K562 (cell line): ENCODE results near the gene GPATCH4. TPM values are rescaled to one million over a fixed set of nuclear protein-coding genes. Genes with fewer than 3 reads are reported as not detected.

Experiments
- ATAC-seq: fragments of 200-7000 bp; cut with Tn5 transposase; 3 replicates; pipeline ENCODE4 v1.9.1; 2020; ENCODE audit warnings: moderate library complexity
- BruUV-seq: library from RNA; stranded (reverse); fragments of 400-500 nt; replicated peaks from 2 replicates; lab custom pipeline; 2021; lab: Mats Ljungman, UMichigan
- CTCF ChIA-PET: fragments of 300-600 bp; formaldehyde crosslinking; extraction: SDS; loops from one replicate; lab custom pipeline; 2021; ENCODE audit warnings: low intra/inter-chr PET ratio; lab: Yijun Ruan, JAX
- POLR2A ChIA-PET: fragments of 300-600, 350-650 bp; sonication (Branson Sonifier 250); formaldehyde crosslinking; extraction: SDS; loops from one replicate; lab custom pipeline; 2021; ENCODE audit warnings: antibody characterized with exemption, inconsistent platforms; lab: Yijun Ruan, JAX
- DNase-seq, 4 experiments: peaks; one replicate each; pipeline versions ENCODE4 v3.0.0 to v3.0.0-alpha.2; 2011 to 2018; ENCODE audit warnings: low spot score in 3 of 4, mixed read lengths in 3 of 4; ENCODE audit errors: extremely low read depth in 1 of 4
- FAIRE-seq: peaks from 2 replicates; lab custom pipeline; 2011; peaks lifted over from hg19 to GRCh38; lab: Jason Lieb, UNC
- H2AFZ ChIP-seq: 2 replicates; pipeline ENCODE4 v1.6.0; 2011; ENCODE audit warnings: low read depth, low read length, control low read depth, inconsistent platforms
- H3K27ac ChIP-seq: fragments of 200-600 bp; 3 replicates; pipeline ENCODE4 v1.8.0; 2011; ENCODE audit warnings: low read depth, mild to moderate bottlenecking, control low read depth, inconsistent platforms, low read length, moderate library complexity, mixed read lengths; ENCODE audit errors: extremely low read depth
- H3K27me3 ChIP-seq, 2 experiments: fragments of 300-600 bp in 1 of 2; 2 replicates in 1 of 2; 3 replicates in 1 of 2; pipeline versions ENCODE4 v1.6.0 to v1.8.0; 2011; ENCODE audit warnings: inconsistent platforms in 2 of 2, low read length in 2 of 2, mild to moderate bottlenecking in 1 of 2, mixed read lengths in 1 of 2, moderate library complexity in 1 of 2; ENCODE audit not compliant: control insufficient read depth in 2 of 2, insufficient read depth in 2 of 2
- H3K36me3 ChIP-seq: fragments of 300-600 bp; 3 replicates; pipeline ENCODE4 v1.8.0; 2011; ENCODE audit warnings: mild to moderate bottlenecking, low read length, inconsistent platforms; ENCODE audit not compliant: control insufficient read depth, insufficient read depth
- H3K4me1 ChIP-seq, 2 experiments: fragments of 200-600 bp in 1 of 2; replicated peaks in 1 of 2; 2 replicates in 1 of 2; 3 replicates in 1 of 2; pipeline versions ENCODE4 v1.5.1 to v1.8.0; 2011; ENCODE audit warnings: inconsistent platforms in 2 of 2, low read length in 2 of 2, mild to moderate bottlenecking in 1 of 2, mixed read lengths in 1 of 2, moderate library complexity in 1 of 2; ENCODE audit not compliant: control insufficient read depth in 2 of 2, insufficient read depth in 2 of 2
- H3K4me2 ChIP-seq: 2 replicates; pipeline ENCODE4 v1.6.1; 2011; ENCODE audit warnings: low read length, control low read depth, inconsistent platforms, mixed read lengths; ENCODE audit not compliant: insufficient read depth
- H3K4me3 ChIP-seq: fragments of 200-600 bp; sonication (generic), shearing (Covaris generic); 2 replicates; pipeline ENCODE4 v1.5.1; 2016; ENCODE audit warnings: control low read depth, inconsistent platforms
- H3K79me2 ChIP-seq: fragments of 200-600 bp; 3 replicates; pipeline ENCODE4 v1.8.0; 2011; ENCODE audit warnings: low read length, inconsistent platforms; ENCODE audit not compliant: control insufficient read depth, insufficient read depth
- H3K9ac ChIP-seq, 2 experiments: 2 replicates each; pipeline versions ENCODE4 v1.6.0 to v1.6.1; 2011; ENCODE audit warnings: low read depth in 2 of 2, low read length in 2 of 2, control low read depth in 1 of 2, inconsistent platforms in 1 of 2, mild to moderate bottlenecking in 1 of 2, mixed read lengths in 1 of 2; ENCODE audit not compliant: insufficient read depth in 1 of 2
- H3K9me1 ChIP-seq: one replicate; pipeline ENCODE4 v1.6.0; 2011; ENCODE audit warnings: inconsistent platforms, mild to moderate bottlenecking, low read length, moderate library complexity; ENCODE audit not compliant: control insufficient read depth, insufficient read depth
- H3K9me3 ChIP-seq: replicated peaks from 2 replicates; pipeline ENCODE4 v1.5.1; 2011; ENCODE audit warnings: low read depth, low read length, inconsistent platforms; ENCODE audit not compliant: control insufficient read depth, insufficient read depth
- H4K20me1 ChIP-seq: replicated peaks from 2 replicates; pipeline ENCODE4 v1.6.1; 2011; ENCODE audit warnings: low read length, inconsistent platforms, mixed read lengths; ENCODE audit not compliant: control insufficient read depth, insufficient read depth
- LCOR ChIP-seq: sonication (generic); formaldehyde crosslinking; IDR thresholded peaks from 2 replicates; pipeline ENCODE4 v1.8.0; 2022; ENCODE audit warnings: mild to moderate bottlenecking, missing genetic modification reagents
- RAD21 ChIP-seq, 2 experiments: fragments of 250-450 bp in 1 of 2; fragments of 450-650 bp in 1 of 2; sonication (Bioruptor Pico) in 1 of 2; formaldehyde crosslinking in 1 of 2; IDR thresholded peaks in 1 of 2; conservative IDR thresholded peaks in 1 of 2; 2 replicates each; pipeline versions ENCODE4 v1.4.0 to v1.8.0; 2020 to 2022; ENCODE audit warnings: mild to moderate bottlenecking in 2 of 2, moderate library complexity in 1 of 2
- SMC3 ChIP-seq: conservative IDR thresholded peaks from 2 replicates; pipeline ENCODE4 v1.6.1; 2011; ENCODE audit warnings: low read depth, low read length, improper control_type of control experiment; ENCODE audit not compliant: insufficient read depth
- ZBTB7A ChIP-seq: IDR thresholded peaks from 2 replicates; pipeline ENCODE4 v1.6.1; 2011; ENCODE audit warnings: low read depth, mild to moderate bottlenecking, low read length, moderate library complexity, borderline replicate concordance; ENCODE audit not compliant: control insufficient read depth
- ZEB2 ChIP-seq: fragments of 450-650 bp; IDR thresholded peaks from 2 replicates; pipeline ENCODE4 v1.6.1; 2016
- ZNF408 ChIP-seq: fragments of 250-450 bp; sonication (Bioruptor Pico); IDR thresholded peaks from 2 replicates; pipeline ENCODE4 v1.4.0; 2020; ENCODE audit warnings: low read depth, mild to moderate bottlenecking, moderate library complexity
- WGBS: fragments of 100-300 bp; shearing (Covaris generic); methylation state at CpG from one replicate; pipeline ENCODE4 v1.1.6; 2016; ENCODE audit warnings: low coverage, mixed read lengths; ENCODE audit not compliant: insufficient coverage; ENCODE audit errors: missing lambda C conversion rate; 5-methylcytosine and 5-hydroxymethylcytosine counted together
- in situ Hi-C: fragments of 300-500 bp; cut with MboI; formaldehyde crosslinking; loops from 4 replicates; pipeline ENCODE4 v1.15.0; 2018; ENCODE audit warnings: inconsistent platforms, mixed read lengths
- intact Hi-C: fragments of 100-400 bp; cut with micrococcal nuclease; formaldehyde crosslinking; loops from 2 replicates; pipeline ENCODE4 v1.14.2; 2022
- polyA plus RNA-seq, 8 experiments: library from polyadenylated mRNA; depleted of rRNA in 4 of 8; stranded (reverse) in 5 of 8; unstranded in 3 of 8; fragments of >200 nt; fragmentation: Nextera tagmentation in 2 of 8; fragmentation: Illumina TruSeq in 1 of 8; extraction: Ambion mirVana in 2 of 8; extraction: Trizol in 1 of 8; gene quantifications; 2 replicates each; pipeline versions ENCODE4 v1.2.1 to v1.2.3, GENCODE V29; 2011 to 2014; ENCODE audit warnings: inconsistent platforms in 1 of 8, missing spikeins in 1 of 8
- total RNA-seq, 7 experiments: library from RNA; depleted of rRNA in 6 of 7; stranded (reverse); fragments of >200 nt in 6 of 7; fragmentation: Illumina TruSeq in 2 of 7; extraction: Trizol in 2 of 7; gene quantifications; 2 replicates each; pipeline versions ENCODE4 v1.2.1 to v1.2.3, GENCODE V29; 2011 to 2021; ENCODE audit warnings: low replicate concordance in 1 of 7
- TF ChIP-seq, protein P1 (sequence below): IDR thresholded peaks from 2 replicates; pipeline ENCODE4 v1.6.1; 2011; ENCODE audit warnings: borderline replicate concordance, low read depth, mild to moderate bottlenecking, moderate library complexity, low read length; ENCODE audit not compliant: insufficient read depth, poor library complexity, severe bottlenecking
- TF ChIP-seq, protein P2 (sequence below), 3 experiments: IDR thresholded peaks in 2 of 3; conservative IDR thresholded peaks in 1 of 3; 2 replicates each; pipeline ENCODE4 v1.5.1; 2011 to 2012; ENCODE audit warnings: low read length in 3 of 3, mild to moderate bottlenecking in 3 of 3, control low read depth in 2 of 3, improper control_type of control experiment in 1 of 3, inconsistent platforms in 1 of 3, low read depth in 1 of 3, mixed read lengths in 1 of 3, moderate library complexity in 1 of 3; ENCODE audit not compliant: insufficient read depth in 2 of 3

The GPATCH4 gene
- total and polyA plus RNA-seq, 9 of the 15 experiments (the other 6 are each of a cell fraction or from before 2014, with no cell fraction given) = 43.7 to 105 (median 76.5) TPM

DNA sequence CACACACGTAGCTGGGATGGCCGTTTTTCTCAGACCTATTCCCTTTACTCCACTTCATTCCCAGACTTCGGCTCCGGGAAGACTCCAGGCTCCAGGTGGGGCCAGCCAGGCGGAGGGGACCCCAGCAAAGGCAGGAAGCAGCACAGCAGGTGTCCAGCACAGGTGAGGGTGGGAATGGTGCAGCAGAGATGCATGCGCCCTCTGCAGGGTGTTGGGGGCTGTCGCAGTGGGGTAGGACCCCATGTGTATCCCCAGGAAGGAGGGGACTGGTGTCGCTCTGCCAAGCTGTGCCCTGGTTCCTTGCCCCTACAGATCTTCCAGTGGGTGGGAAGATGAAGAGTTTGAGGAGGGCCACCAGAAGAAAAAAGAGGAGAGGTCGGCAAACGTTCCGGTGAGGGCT, 16.5 kb downstream of the GPATCH4 start:
- 26% methylated on average over 11 of the region's 11 CpGs for WGBS
- no peak overlapping the region for H3K27ac ChIP-seq
- FAIRE-seq = no peak

More for the DNA sequence above, 16.5 kb downstream of the GPATCH4 start:
- no peak overlapping the region for H3K9ac ChIP-seq
- no peaks in the 10 kb centered on the region for H3K36me3 ChIP-seq
- peak overlapping the region; percentile 63; the same call in 1 of the 2 replicates for H2AFZ ChIP-seq
- H3K79me2 ChIP-seq = no peaks in the 10 kb centered on the region
- DNase-seq = peak; percentile 45 to 63 (median 60)
- H3K9me1 ChIP-seq = no peaks in the 10 kb centered on the region
- no TSS peak for BruUV-seq
- H4K20me1 ChIP-seq = no peaks in the 10 kb centered on the region
- TF ChIP-seq SMC3 (peak; percentile 23; the same call in 1 of the 2 replicates), ZBTB7A (peak; percentile 67; the same call in 1 of the 2 replicates), LCOR (CRISPR knock-in tag) (no peak), ZEB2 (peak; percentile 58; the same call in 1 of the 2 replicates), ZNF408 (CRISPR knock-in tag) (no peak), RAD21 (CRISPR knock-in tag; conservative IDR thresholded peaks at IDR 0.05 in 1 of 2, IDR thresholded peaks at IDR 0.05 in 1 of 2) (peak in 1 of 2 experiments; percentile 29; a peak in 2 of 4 replicates)
- TF ChIP-seq, protein P1, sequence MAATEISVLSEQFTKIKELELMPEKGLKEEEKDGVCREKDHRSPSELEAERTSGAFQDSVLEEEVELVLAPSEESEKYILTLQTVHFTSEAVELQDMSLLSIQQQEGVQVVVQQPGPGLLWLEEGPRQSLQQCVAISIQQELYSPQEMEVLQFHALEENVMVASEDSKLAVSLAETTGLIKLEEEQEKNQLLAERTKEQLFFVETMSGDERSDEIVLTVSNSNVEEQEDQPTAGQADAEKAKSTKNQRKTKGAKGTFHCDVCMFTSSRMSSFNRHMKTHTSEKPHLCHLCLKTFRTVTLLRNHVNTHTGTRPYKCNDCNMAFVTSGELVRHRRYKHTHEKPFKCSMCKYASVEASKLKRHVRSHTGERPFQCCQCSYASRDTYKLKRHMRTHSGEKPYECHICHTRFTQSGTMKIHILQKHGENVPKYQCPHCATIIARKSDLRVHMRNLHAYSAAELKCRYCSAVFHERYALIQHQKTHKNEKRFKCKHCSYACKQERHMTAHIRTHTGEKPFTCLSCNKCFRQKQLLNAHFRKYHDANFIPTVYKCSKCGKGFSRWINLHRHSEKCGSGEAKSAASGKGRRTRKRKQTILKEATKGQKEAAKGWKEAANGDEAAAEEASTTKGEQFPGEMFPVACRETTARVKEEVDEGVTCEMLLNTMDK = peak; percentile 6
- TF ChIP-seq, protein P2, sequence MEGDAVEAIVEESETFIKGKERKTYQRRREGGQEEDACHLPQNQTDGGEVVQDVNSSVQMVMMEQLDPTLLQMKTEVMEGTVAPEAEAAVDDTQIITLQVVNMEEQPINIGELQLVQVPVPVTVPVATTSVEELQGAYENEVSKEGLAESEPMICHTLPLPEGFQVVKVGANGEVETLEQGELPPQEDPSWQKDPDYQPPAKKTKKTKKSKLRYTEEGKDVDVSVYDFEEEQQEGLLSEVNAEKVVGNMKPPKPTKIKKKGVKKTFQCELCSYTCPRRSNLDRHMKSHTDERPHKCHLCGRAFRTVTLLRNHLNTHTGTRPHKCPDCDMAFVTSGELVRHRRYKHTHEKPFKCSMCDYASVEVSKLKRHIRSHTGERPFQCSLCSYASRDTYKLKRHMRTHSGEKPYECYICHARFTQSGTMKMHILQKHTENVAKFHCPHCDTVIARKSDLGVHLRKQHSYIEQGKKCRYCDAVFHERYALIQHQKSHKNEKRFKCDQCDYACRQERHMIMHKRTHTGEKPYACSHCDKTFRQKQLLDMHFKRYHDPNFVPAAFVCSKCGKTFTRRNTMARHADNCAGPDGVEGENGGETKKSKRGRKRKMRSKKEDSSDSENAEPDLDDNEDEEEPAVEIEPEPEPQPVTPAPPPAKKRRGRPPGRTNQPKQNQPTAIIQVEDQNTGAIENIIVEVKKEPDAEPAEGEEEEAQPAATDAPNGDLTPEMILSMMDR (IDR thresholded peaks at IDR 0.05 in 2 of 3, conservative IDR thresholded peaks at IDR 0.05 in 1 of 3; ENCODE audit: insufficient read depth in 2 of 3, low read depth in 1 of 3, low read length in 3 of 3) = peak; percentile 54 to 76 (median 72)
- TF ChIP-seq, all 486 proteins: peak for 6
- peak; percentile 89 for ATAC-seq
- H3K4me2 ChIP-seq = no peak overlapping the region
- POLR2A ChIA-PET = interaction anchor here (0.7 kb wide), 1 partner anchor 49 kb away, joined by 4 read pairs; no protein-coding TSS in a partner anchor
- H3K4me1 ChIP-seq = peaks cover 0 to 10% of the 10 kb centered on the region in 2 experiments; a peak in 3 of 5 replicates
- intact Hi-C loops (loop anchor here (1.0 to 2.0 kb wide), 2 partner anchors 23 to 128 kb away; no protein-coding TSS in a partner anchor), in situ Hi-C loops (no loop called here)
- no peaks in the 10 kb centered on the region for H3K27me3 ChIP-seq
- CTCF ChIA-PET = interaction anchor here (0.6 to 4.6 kb wide), 5 partner anchors 19 to 344 kb away, joined by 4 to 77 read pairs (median 12); no protein-coding TSS in a partner anchor
- no peak overlapping the region for H3K4me3 ChIP-seq
- H3K9me3 ChIP-seq = no peaks in the 10 kb centered on the region
